Mammary epithelial cell (primary cell): ENCODE data around the gene TNFAIP8.

ENCODE experiments used
- EZH2 ChIP-seq: IDR thresholded peaks from 2 replicates; pipeline ENCODE4 v1.6.1; 2012; ENCODE audit warnings: low read length, inconsistent platforms, borderline replicate concordance
- TF ChIP-seq, protein P1 (sequence below), 2 donors: IDR thresholded peaks in 1 of 2; conservative IDR thresholded peaks in 1 of 2; 2 replicates each; pipeline ENCODE4 v1.5.1; 2011 to 2012; ENCODE audit warnings: inconsistent platforms in 2 of 2, low read length in 2 of 2, mild to moderate bottlenecking in 2 of 2, control low read depth in 1 of 2, low read depth in 1 of 2; ENCODE audit not compliant: insufficient read depth in 1 of 2; ENCODE audit errors: extremely low read depth in 1 of 2

DNA sequence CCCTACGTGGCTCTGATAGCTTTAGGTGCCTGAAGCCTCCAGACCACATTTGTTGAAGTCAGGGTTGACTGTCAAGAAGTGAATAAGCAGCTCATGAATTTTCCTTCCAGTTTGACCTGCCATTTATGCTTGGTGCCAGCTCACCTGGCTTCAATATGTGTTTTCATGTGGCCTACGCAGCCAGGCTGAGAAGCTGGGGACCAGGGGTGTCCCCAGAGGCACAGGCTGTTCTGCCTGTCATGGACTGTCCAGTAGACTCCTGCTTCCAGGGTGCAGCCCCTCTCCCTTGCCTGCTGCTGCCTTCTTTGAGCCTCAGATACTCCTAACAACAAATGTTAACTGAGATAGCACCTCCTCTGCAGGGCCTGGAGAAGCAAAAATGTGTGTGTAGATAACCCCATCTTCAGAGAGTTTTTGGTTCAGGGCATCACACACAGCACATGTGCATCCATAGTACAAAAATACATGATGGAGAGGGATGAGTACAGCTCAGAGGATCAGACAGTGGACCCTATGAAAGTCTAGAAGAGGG lies 5.8 kb downstream of the TNFAIP8 start:
- TF ChIP-seq, protein P1, sequence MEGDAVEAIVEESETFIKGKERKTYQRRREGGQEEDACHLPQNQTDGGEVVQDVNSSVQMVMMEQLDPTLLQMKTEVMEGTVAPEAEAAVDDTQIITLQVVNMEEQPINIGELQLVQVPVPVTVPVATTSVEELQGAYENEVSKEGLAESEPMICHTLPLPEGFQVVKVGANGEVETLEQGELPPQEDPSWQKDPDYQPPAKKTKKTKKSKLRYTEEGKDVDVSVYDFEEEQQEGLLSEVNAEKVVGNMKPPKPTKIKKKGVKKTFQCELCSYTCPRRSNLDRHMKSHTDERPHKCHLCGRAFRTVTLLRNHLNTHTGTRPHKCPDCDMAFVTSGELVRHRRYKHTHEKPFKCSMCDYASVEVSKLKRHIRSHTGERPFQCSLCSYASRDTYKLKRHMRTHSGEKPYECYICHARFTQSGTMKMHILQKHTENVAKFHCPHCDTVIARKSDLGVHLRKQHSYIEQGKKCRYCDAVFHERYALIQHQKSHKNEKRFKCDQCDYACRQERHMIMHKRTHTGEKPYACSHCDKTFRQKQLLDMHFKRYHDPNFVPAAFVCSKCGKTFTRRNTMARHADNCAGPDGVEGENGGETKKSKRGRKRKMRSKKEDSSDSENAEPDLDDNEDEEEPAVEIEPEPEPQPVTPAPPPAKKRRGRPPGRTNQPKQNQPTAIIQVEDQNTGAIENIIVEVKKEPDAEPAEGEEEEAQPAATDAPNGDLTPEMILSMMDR (conservative IDR thresholded peaks at IDR 0.05 in 1 of 2, IDR thresholded peaks at IDR 0.05 in 1 of 2; ENCODE audit: extremely low read depth in 1 of 2, insufficient read depth in 1 of 2, low read depth in 1 of 2, low read length in 2 of 2) = no peak
- no peak for TF ChIP-seq EZH2
